Ovary (tissue), 9 donors: Measurements from ENCODE around the gene NINL. TPM values are rescaled to one million over a fixed set of nuclear protein-coding genes. Genes with fewer than 3 reads are reported as not detected.

Experiments used
- DNase-seq, 5 donors: peaks; one replicate each; pipeline ENCODE4 v3.0.0-alpha.2; 2019 to 2020
- H3K27ac ChIP-seq, 2 donors: fragments of 200-600 bp; one replicate each; pipeline versions ENCODE4 v1.5.1 to v1.8.0; 2019 to 2022
- H3K27me3 ChIP-seq: fragments of 200-600 bp; one replicate; pipeline ENCODE4 v1.8.0; 2022
- H3K36me3 ChIP-seq: fragments of 200-600 bp; sonication (generic); one replicate; pipeline ENCODE4 v1.5.1; 2019
- H3K4me1 ChIP-seq: one replicate; pipeline ENCODE4 v1.8.1; 2013; ENCODE audit warnings: mild to moderate bottlenecking, moderate library complexity; ENCODE audit not compliant: insufficient read depth
- H3K4me3 ChIP-seq: fragments of 200-600 bp; sonication (generic); one replicate; pipeline ENCODE4 v1.5.1; 2017
- H3K9me3 ChIP-seq, 2 donors: fragments of 200-600 bp in 1 of 2; sonication (generic) in 1 of 2; one replicate each; pipeline versions ENCODE4 v1.5.1 to v1.8.1; 2013 to 2019; ENCODE audit warnings: mild to moderate bottlenecking in 1 of 2, moderate library complexity in 1 of 2
- CTCF ChIP-seq, 3 donors: fragments of 450-650 bp in 2 of 3; fragments of 200-600 bp in 1 of 3; IDR thresholded peaks; one replicate each; pipeline versions ENCODE4 v1.5.1 to v1.8.0; 2016 to 2022; ENCODE audit warnings: antibody characterized with exemption in 3 of 3, mild to moderate bottlenecking in 1 of 3
- EP300 ChIP-seq: sonication (generic); formaldehyde crosslinking; IDR thresholded peaks from one replicate; pipeline ENCODE4 v1.6.1; 2017; ENCODE audit warnings: antibody characterized with exemption
- POLR2A ChIP-seq: fragments of 450-650 bp; IDR thresholded peaks from one replicate; pipeline ENCODE4 v1.6.1; 2017; ENCODE audit warnings: antibody characterized with exemption, mild to moderate bottlenecking, moderate library complexity
- WGBS, 3 donors: extraction: QIAGEN DNeasy Blood & Tissue Kit in 1 of 3; methylation state at CpG; one replicate each; pipeline versions ENCODE4 v1.1.5 to v1.1.7; 2013 to 2017; 5-methylcytosine and 5-hydroxymethylcytosine counted together
- intact Hi-C, 4 donors: fragments of 100-400 bp; cut with DNase I; formaldehyde crosslinking; loops; one replicate each; pipeline versions ENCODE4 v1.11.0 to v1.15.1; 2022 to 2023
- polyA plus RNA-seq, 2 donors: library from polyadenylated mRNA; stranded (reverse); fragments of 200-250 nt in 1 of 2; fragments of 350-450 nt in 1 of 2; fragmentation: Illumina TruSeq in 1 of 2; extraction: RNeasy Lipid Tissue Mini Kit (QIAGEN cat#74804) in 1 of 2; gene quantifications; one replicate each; pipeline ENCODE4 v1.2.3, GENCODE V29; 2013 to 2014
- total RNA-seq, 7 donors: library from RNA; depleted of rRNA in 2 of 7; stranded (reverse); fragments of >200 nt in 2 of 7; fragmentation: NEBNext Ultra II Directional in 3 of 7; extraction: Animal tissue kit (Norgen Biotek cat#: 25700) in 3 of 7; gene quantifications; one replicate each; pipeline versions ENCODE4 v1.1.0 to v1.2.4, GENCODE V29; 2016 to 2023
- donor health status: DM: no; HTN: no; CAD: no; lungs with moderate emphysema.
- donor health status: DM: no; HTN: no; CAD: no.
- donor health status: Bipolar disorder and iron deficiency.
- donor health status: DM: yes; HTN: yes; CAD: no.
- donor health status: DM: no; HTN: no; CAD: no.
- donor health status: DM: yes; HTN: yes; CAD: no.

The NINL gene
- total and polyA plus RNA-seq, 9 donors: 10.1 to 33.3 (median 20.3) TPM

GRCh38 chr20:25510721-25511120 lies 74.6 kb downstream of the NINL start:
- DNase-seq: no peak
- 94 to 97% (median 95%) methylated on average over 7 of the region's 7 CpGs for whole genome bisulfite sequencing, 3 donors
- no peak for TF ChIP-seq CTCF (IDR thresholded peaks at IDR 0.05)
- TF ChIP-seq POLR2A: no peak
- TF ChIP-seq EP300: no peak

GRCh38 chr20:25510202-25510601 lies 75.1 kb downstream of the NINL start:
- intact Hi-C loops: no loop called here
- no peak overlapping the region for H3K27ac ChIP-seq
- peaks cover 0 to 11% of the 10 kb centered on the region in 2 donors for H3K9me3 ChIP-seq
- no peak overlapping the region for H3K4me3 ChIP-seq
- TF ChIP-seq EP300 (no peak), POLR2A (no peak), CTCF (IDR thresholded peaks at IDR 0.05) (no peak)
- H3K4me1 ChIP-seq: peaks cover 6% of the 10 kb centered on the region
- no peaks in the 10 kb centered on the region for H3K27me3 ChIP-seq
- no peaks in the 10 kb centered on the region for H3K36me3 ChIP-seq
- DNase-seq: no peak
- WGBS, 3 donors: 90 to 95% (median 92%) methylated on average over 7 to 8 of the region's 8 CpGs

More at GRCh38 chr20:25510721-25511120, 74.6 kb downstream of the NINL start:
- Histone ChIP-seq H3K27ac (no peak overlapping the region), H3K36me3 (no peaks in the 10 kb centered on the region), H3K9me3 (peaks cover 0 to 15% of the 10 kb centered on the region in 2 donors), H3K4me3 (no peak overlapping the region), H3K27me3 (no peaks in the 10 kb centered on the region), H3K4me1 (peaks cover 6% of the 10 kb centered on the region)
- intact Hi-C loops: no loop called here

- 97 to 98% (median 98%) methylated on average over 5 of the region's 5 CpGs for WGBS, 3 donors
- peaks cover 6% of the 10 kb centered on the region for H3K4me1 ChIP-seq
- no peaks in the 10 kb centered on the region for H3K27me3 ChIP-seq
- no peak overlapping the region for H3K4me3 ChIP-seq
- H3K9me3 ChIP-seq: peaks cover 0 to under 1% of the 10 kb centered on the region in 2 donors
- peak overlapping the region in 1 of 2 donors; percentile 52 for H3K27ac ChIP-seq
- no peak for DNase-seq
- TF ChIP-seq POLR2A: no peak
- TF ChIP-seq EP300: no peak
- no peak for TF ChIP-seq CTCF (IDR thresholded peaks at IDR 0.05)
- intact Hi-C loops: loop anchor here in 2 of 4 donors (10.0 kb wide), 2 partner anchors 76 to 186 kb away; partner anchors contain the start of genes NINL (in 1 of the 2) and ZNF337 (in 1 of the 2)
- H3K36me3 ChIP-seq: no peaks in the 10 kb centered on the region
Measured at GRCh38 chr20:25509084-25509483, 76.2 kb downstream of the NINL start.

- DNase-seq: peak; percentile 45 to 75 (median 70)
- 41 to 51% (median 50%) methylated on average over 10 of the region's 10 CpGs for WGBS, 3 donors
- Histone ChIP-seq H3K4me3 (no peak overlapping the region), H3K36me3 (no peaks in the 10 kb centered on the region), H3K9me3 (no peaks in the 10 kb centered on the region), H3K27ac (peak overlapping the region; percentile 18 to 52), H3K27me3 (no peaks in the 10 kb centered on the region), H3K4me1 (peaks cover 6% of the 10 kb centered on the region)
- intact Hi-C loops: loop anchor here in 2 of 4 donors (10.0 kb wide), 2 partner anchors 77 to 187 kb away; partner anchors contain the start of genes NINL (in 1 of the 2) and ZNF337 (in 1 of the 2)
- TF ChIP-seq EP300 (no peak), CTCF (IDR thresholded peaks at IDR 0.05) (no peak), POLR2A (no peak)
Measured at GRCh38 chr20:25508083-25508770, 77.1 kb downstream of the NINL start.
